ENCODE data around the gene ABO.

GRCh38 chr9:133256136-133256461 lies 18.9 kb downstream of the ABO start:
- TF ChIP-seq GATA2 (IDR thresholded peaks at IDR 0.05; ENCODE audit: low read depth, low read length) (no peak), GATA3 (IDR thresholded peaks at IDR 0.05; ENCODE audit: low read depth, low read length) (no peak)

Measured in SH-SY5Y (cell line).